Activated CD8-positive, alpha-beta memory T cell treated with anti-CD3 and anti-CD28 coated beads, Interleukin-2, amount 50 U/mL, for 24 hours (primary cell): ENCODE measurements around the gene CPE.

Experiments
- DNase-seq: peaks from one replicate; pipeline ENCODE4 v3.0.0-alpha.2; 2020; ENCODE audit errors: extremely low read depth

CPE gene

GRCh38 chr4:165508372-165509120, 129.7 kb downstream of the CPE start:
- no peak for DNase-seq

GRCh38 chr4:165512424-165512823, 133.6 kb downstream of the CPE start:
- DNase-seq = no peak

- DNase-seq = no peak
Measured at GRCh38 chr4:165514739-165515138, 135.9 kb downstream of the CPE start.

GRCh38 chr4:165515201-165515600, 136.4 kb downstream of the CPE start:
- no peak for DNase-seq

- DNase-seq = no peak
Measured at GRCh38 chr4:165516281-165516833, 137.5 kb downstream of the CPE start.

GRCh38 chr4:165517216-165517615, 138.4 kb downstream of the CPE start:
- no peak for DNase-seq

GRCh38 chr4:165518024-165518616, 139.3 kb downstream of the CPE start:
- no peak for DNase-seq

DNA sequence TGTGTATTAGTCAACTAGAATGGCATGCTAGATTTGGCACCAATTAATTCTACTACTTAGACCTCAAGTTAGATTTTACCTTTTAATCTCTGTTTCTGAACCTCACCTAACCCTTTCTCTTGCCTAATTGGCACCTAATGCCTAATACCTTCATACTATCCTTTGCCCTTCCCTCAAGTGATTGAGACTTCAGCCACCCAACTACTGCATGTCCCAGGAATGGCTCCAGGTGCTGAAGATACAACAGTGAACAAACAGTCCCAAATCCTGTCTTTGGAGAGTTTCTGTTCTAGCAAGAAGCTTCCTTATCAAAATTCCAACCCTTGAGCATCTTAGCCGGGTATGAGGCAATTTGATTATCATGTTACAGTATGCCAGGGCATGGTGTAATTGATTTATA, 139.9 kb downstream of the CPE start:
- DNase-seq = no peak

GRCh38 chr4:165519591-165519990, 140.8 kb downstream of the CPE start:
- no peak for DNase-seq

GRCh38 chr4:165520086-165520485, 141.3 kb downstream of the CPE start:
- DNase-seq = no peak

DNA sequence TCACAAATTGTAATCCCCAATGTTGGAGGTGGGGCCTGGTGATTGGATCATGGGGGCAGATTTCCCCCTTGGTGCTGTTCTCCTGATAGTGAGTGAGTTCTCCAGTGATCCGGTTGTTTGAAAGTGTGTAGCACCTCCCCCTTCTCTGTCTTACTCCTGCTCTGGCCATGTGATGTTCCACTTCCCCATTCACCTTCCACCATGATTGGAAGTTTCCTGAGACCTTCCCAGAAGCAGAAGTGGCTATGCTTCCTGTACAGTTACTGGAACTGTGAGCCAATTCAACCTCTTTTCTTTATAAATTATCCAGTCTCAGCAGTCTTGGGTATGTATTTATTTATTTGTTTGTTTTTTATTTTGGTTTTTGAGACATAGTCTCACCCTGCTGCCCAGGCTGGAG, 143.2 kb downstream of the CPE start:
- no peak for DNase-seq

- no peak for DNase-seq
Measured at GRCh38 chr4:165524532-165525190, 145.9 kb downstream of the CPE start.

- DNase-seq = no peak
Measured at GRCh38 chr4:165532976-165533375, 154.2 kb downstream of the CPE start.

- no peak for DNase-seq
Measured at GRCh38 chr4:165537028-165537648, 158.3 kb downstream of the CPE start.

- no peak for DNase-seq
Measured at GRCh38 chr4:165539801-165540200, 161.0 kb downstream of the CPE start.

DNA sequence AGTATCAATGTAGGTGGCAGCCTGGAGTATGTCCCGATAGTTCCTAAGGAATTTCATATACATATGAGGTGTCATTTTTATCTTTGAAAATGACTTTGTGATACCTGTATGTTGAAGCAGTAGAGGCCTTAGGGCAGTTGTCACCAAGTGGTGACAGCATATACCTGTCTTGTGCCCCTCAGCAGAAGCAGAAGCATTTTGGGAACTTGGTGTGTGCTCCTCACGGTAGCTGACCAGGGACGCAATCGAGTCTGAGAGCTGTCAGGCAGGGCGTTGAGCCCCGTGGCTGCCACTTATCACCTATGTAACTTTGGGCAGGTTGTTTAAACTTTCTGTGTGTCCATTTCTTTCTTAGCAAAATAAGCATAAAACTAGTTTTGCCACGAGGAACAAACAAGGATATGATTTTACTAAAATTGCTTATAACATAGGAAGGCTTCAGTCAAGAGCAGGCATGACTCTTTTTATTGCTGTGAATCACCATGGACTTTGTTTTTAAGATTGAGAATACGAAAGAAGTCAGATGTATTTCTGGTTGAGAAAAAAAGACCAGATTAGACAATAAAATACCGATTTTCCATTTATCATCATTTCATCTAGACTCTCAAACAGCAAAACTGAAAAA, 161.5 kb downstream of the CPE start:
- DNase-seq = no peak

- no peak for DNase-seq
Measured at GRCh38 chr4:165541851-165542459, 163.1 kb downstream of the CPE start.

GRCh38 chr4:165542476-165542875, 163.7 kb downstream of the CPE start:
- no peak for DNase-seq
